CD4-positive, alpha-beta T cell (primary cell): ENCODE data around the gene COPS3. TPM values are rescaled to one million over a fixed set of nuclear protein-coding genes. Genes with fewer than 3 reads are reported as not detected.

Source experiments
- ATAC-seq: fragments of 200-7000 bp; cut with Tn5 transposase; one replicate; pipeline ENCODE4 v1.10.0; 2022; ENCODE audit warnings: mild to moderate bottlenecking; ENCODE audit not compliant: poor library complexity
- CTCF ChIA-PET: fragments of 350-600 bp; sonication (Branson Sonifier 250); formaldehyde crosslinking; loops from one replicate; lab custom pipeline; 2021; ENCODE audit warnings: antibody characterized with exemption, inconsistent platforms; lab: Charles Lee
- POLR2A ChIA-PET: fragments of 350-600 bp; sonication (Branson Sonifier 250); formaldehyde crosslinking; loops from one replicate; lab custom pipeline; 2021; ENCODE audit warnings: antibody characterized with exemption, inconsistent platforms; lab: Charles Lee
- DNase-seq, 14 experiments: peaks; one replicate each; pipeline ENCODE4 v3.0.0-alpha.2; 2013 to 2020; ENCODE audit warnings: mixed read lengths in 2 of 14
- H3K27ac ChIP-seq, 2 donors: one replicate each; pipeline versions ENCODE4 v1.5.1 to v1.7.0; 2013; ENCODE audit warnings: low read length in 2 of 2, low read depth in 1 of 2, mild to moderate bottlenecking in 1 of 2
- H3K27me3 ChIP-seq, 2 experiments: 1 replicate in 1 of 2; 2 replicates in 1 of 2; pipeline versions ENCODE4 v1.6.1 to v1.7.0; 2013; ENCODE audit warnings: low read length in 2 of 2, control low read depth in 1 of 2, mild to moderate bottlenecking in 1 of 2, moderate library complexity in 1 of 2; ENCODE audit not compliant: insufficient read depth in 2 of 2, control insufficient read depth in 1 of 2
- H3K36me3 ChIP-seq: one replicate; pipeline ENCODE4 v1.6.1; 2013; ENCODE audit warnings: low read length, control low read depth; ENCODE audit not compliant: insufficient read depth
- H3K4me1 ChIP-seq: one replicate; pipeline ENCODE4 v1.6.1; 2013; ENCODE audit warnings: low read length, control low read depth; ENCODE audit not compliant: insufficient read depth
- H3K4me3 ChIP-seq: one replicate; pipeline ENCODE4 v1.5.1; 2013; ENCODE audit warnings: mild to moderate bottlenecking, low read length, moderate library complexity
- H3K9me3 ChIP-seq, 2 experiments: 1 replicate in 1 of 2; 2 replicates in 1 of 2; pipeline versions ENCODE4 v1.6.1 to v1.7.0; 2013; ENCODE audit warnings: low read length in 2 of 2, mild to moderate bottlenecking in 2 of 2, control low read depth in 1 of 2, moderate library complexity in 1 of 2; ENCODE audit not compliant: control insufficient read depth in 1 of 2, insufficient read depth in 1 of 2
- H3K27ac Mint-ChIP-seq: one replicate; pipeline ENCODE4 v1.8.0; 2020; ENCODE audit warnings: mixed read lengths
- H3K27me3 Mint-ChIP-seq: one replicate; pipeline ENCODE4 v1.8.0; 2021; ENCODE audit warnings: mixed read lengths
- H3K36me3 Mint-ChIP-seq: one replicate; pipeline ENCODE4 v1.8.0; 2021; ENCODE audit warnings: low read depth, mixed read lengths
- H3K4me1 Mint-ChIP-seq: one replicate; pipeline ENCODE4 v1.8.0; 2021; ENCODE audit warnings: low read depth, mixed read lengths
- H3K4me3 Mint-ChIP-seq: one replicate; pipeline ENCODE4 v1.8.0; 2020; ENCODE audit warnings: mild to moderate bottlenecking, mixed read lengths
- H3K9me3 Mint-ChIP-seq: one replicate; pipeline ENCODE4 v1.8.0; 2020; ENCODE audit warnings: mixed read lengths
- intact Hi-C, 2 experiments: fragments of 100-400 bp; cut with DNase I in 1 of 2; cut with micrococcal nuclease in 1 of 2; formaldehyde crosslinking; loops; one replicate each; pipeline versions ENCODE4 v1.15.1 to v1.9.0; 2023 to 2025; cut with DNase I, micrococcal nuclease
- total RNA-seq, 174 experiments: library from RNA in 2 of 174; stranded (reverse) in 2 of 174; gene quantifications; one replicate each; pipeline ENCODE4 v1.2.3 and lab custom pipeline; 2021 to 2026
- TF ChIP-seq, protein P1 (sequence below): fragments of 200-600 bp; IDR thresholded peaks from one replicate; pipeline ENCODE4 v1.8.0; 2022; ENCODE audit warnings: antibody characterized with exemption, mild to moderate bottlenecking

The COPS3 gene
- total RNA-seq, 2 experiments from 2014 or later: 73.1 to 75.0 TPM

DNA sequence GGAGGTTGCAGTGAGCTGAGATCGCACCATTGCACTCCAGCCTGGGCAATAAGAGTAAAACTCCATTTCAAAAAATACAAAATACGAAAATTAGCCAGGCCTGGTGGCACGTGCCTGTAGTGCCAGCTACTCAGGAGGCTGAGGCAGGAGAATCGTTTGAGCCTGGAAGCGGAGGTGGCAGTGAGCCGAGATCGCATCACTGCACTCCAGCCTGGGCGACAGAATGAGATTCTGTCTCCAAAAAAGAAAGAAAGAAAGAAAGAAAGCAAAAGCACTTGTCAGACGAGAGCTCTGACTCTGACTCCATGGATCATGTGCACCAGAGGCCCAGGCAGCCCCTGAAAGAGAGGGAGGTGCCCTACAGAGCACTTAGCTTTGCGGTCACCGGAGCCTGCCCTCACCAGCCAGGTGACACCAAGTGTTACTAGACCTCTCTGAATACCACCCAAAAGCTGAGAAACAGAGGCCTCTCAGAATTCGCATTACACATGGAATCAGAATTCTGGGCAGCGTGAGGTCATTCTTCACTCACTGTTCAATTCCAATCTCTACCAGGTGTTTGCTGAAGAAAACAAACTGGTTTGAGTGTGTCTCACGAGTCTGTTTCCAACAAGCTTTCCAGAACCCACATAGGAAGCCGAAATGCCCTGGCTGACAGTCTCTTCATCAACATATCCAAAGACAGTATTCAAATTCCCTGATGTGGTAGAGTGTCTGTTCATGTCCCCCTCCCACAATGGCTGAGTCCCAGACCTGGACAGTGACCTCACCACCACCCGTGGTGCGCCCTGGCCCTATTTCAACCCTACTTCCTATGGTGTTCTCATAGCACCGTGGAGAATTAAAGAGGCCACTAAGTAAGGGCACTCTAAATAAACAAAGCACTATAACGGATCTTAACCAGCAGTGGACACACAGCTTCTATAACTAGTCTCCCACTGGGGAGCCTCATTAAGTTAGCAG, 45.6 kb downstream of the COPS3 start:
- peaks cover 26% of the 10 kb centered on the region for H3K4me1 ChIP-seq
- H3K36me3 ChIP-seq: peaks cover 22% of the 10 kb centered on the region
- no peaks in the 10 kb centered on the region for H3K9me3 ChIP-seq
- intact Hi-C loops: loop anchor here (2.0 to 5.0 kb wide), 5 partner anchors 45 to 193 kb away; partner anchors contain the start of genes COPS3 (in 1 of the 2), MPRIP (in 1 of the 2) and NT5M (in 1 of the 2)
- DNase-seq (peak in 1 of 14 experiments; percentile 13), ATAC-seq (no peak)
- CTCF ChIA-PET: no interaction called here
- Mint-ChIP-seq H3K4me1 (peaks cover 35% of the 10 kb centered on the region), H3K36me3 (peaks cover 41% of the 10 kb centered on the region), H3K27me3 (no peaks in the 10 kb centered on the region), H3K27ac (peak overlapping the region; percentile 98), H3K9me3 (no peaks in the 10 kb centered on the region), H3K4me3 (peak overlapping the region; percentile 96)
- H3K27ac ChIP-seq: no peak overlapping the region
- H3K27me3 ChIP-seq: no peaks in the 10 kb centered on the region
- POLR2A ChIA-PET: interaction anchor here (1.2 to 2.5 kb wide), 4 partner anchors 20 to 60 kb away, joined by 3 to 14 read pairs (median 6); partner anchors contain the start of gene COPS3
- H3K4me3 ChIP-seq: peak overlapping the region; percentile 99
- TF ChIP-seq, protein P1, sequence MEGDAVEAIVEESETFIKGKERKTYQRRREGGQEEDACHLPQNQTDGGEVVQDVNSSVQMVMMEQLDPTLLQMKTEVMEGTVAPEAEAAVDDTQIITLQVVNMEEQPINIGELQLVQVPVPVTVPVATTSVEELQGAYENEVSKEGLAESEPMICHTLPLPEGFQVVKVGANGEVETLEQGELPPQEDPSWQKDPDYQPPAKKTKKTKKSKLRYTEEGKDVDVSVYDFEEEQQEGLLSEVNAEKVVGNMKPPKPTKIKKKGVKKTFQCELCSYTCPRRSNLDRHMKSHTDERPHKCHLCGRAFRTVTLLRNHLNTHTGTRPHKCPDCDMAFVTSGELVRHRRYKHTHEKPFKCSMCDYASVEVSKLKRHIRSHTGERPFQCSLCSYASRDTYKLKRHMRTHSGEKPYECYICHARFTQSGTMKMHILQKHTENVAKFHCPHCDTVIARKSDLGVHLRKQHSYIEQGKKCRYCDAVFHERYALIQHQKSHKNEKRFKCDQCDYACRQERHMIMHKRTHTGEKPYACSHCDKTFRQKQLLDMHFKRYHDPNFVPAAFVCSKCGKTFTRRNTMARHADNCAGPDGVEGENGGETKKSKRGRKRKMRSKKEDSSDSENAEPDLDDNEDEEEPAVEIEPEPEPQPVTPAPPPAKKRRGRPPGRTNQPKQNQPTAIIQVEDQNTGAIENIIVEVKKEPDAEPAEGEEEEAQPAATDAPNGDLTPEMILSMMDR: no peak

GRCh38 chr17:17232303-17232621, 48.8 kb downstream of the COPS3 start:
- no peak for ATAC-seq
- Mint-ChIP-seq H3K9me3 (no peaks in the 10 kb centered on the region), H3K4me1 (peaks cover 27% of the 10 kb centered on the region), H3K27me3 (no peaks in the 10 kb centered on the region), H3K27ac (peak overlapping the region; percentile 24), H3K36me3 (peaks cover 67% of the 10 kb centered on the region), H3K4me3 (peak overlapping the region; percentile 20)
- peaks cover 17% of the 10 kb centered on the region for H3K4me1 ChIP-seq
- H3K27ac ChIP-seq: no peak overlapping the region
- TF ChIP-seq, protein P1: no peak
- ChIA-PET POLR2A (no interaction called here), CTCF (no interaction called here)
- no peaks in the 10 kb centered on the region for H3K9me3 ChIP-seq
- no peak overlapping the region for H3K4me3 ChIP-seq
- H3K27me3 ChIP-seq: no peaks in the 10 kb centered on the region
- intact Hi-C loops: no loop called here
- no peak for DNase-seq
- H3K36me3 ChIP-seq: peaks cover 52% of the 10 kb centered on the region

GRCh38 chr17:17231621-17232302, 49.3 kb downstream of the COPS3 start:
- peaks cover 57% of the 10 kb centered on the region for H3K36me3 ChIP-seq
- H3K36me3 Mint-ChIP-seq: peaks cover 69% of the 10 kb centered on the region
- CTCF ChIA-PET: no interaction called here

More at GRCh38 chr17:17231621-17232302, 49.3 kb downstream of the COPS3 start:
- no peaks in the 10 kb centered on the region for H3K27me3 ChIP-seq
- no peaks in the 10 kb centered on the region for H3K9me3 ChIP-seq
- peaks cover 17% of the 10 kb centered on the region for H3K4me1 ChIP-seq
- POLR2A ChIA-PET: no interaction called here
- TF ChIP-seq, protein P1: no peak
- DNase-seq: no peak
- no peak overlapping the region for H3K27ac Mint-ChIP-seq
- H3K4me1 Mint-ChIP-seq: peaks cover 24% of the 10 kb centered on the region
- no peak overlapping the region for H3K27ac ChIP-seq
- no peak for ATAC-seq
- H3K9me3 Mint-ChIP-seq: no peaks in the 10 kb centered on the region
- no peak overlapping the region for H3K4me3 ChIP-seq
- no peak overlapping the region for H3K4me3 Mint-ChIP-seq
- intact Hi-C loops: no loop called here
- no peaks in the 10 kb centered on the region for H3K27me3 Mint-ChIP-seq
